Natural killer cell treated with Interleukin-12 subunit alpha and Interleukin-12 subunit beta and Interleukin-15 and Interleukin-18, amount 100 ng/mL, for 72 hours (primary cell): ENCODE measurements around the gene DEFB129. TPM values are rescaled to one million over a fixed set of nuclear protein-coding genes. Genes with fewer than 3 reads are reported as not detected.

ENCODE experiments used
- total RNA-seq, 2 donors: library from RNA; stranded (reverse); gene quantifications; one replicate each; pipeline ENCODE4 v1.2.3, GENCODE V29; 2022

The DEFB129 gene
- total RNA-seq, 2 donors from 2014 or later = not detected

Other genes with a start within 250 kb of the DEFB129 start
- not detected for gene DEFB125, start 139.6 kb upstream of the DEFB129 start, total RNA-seq
- gene DEFB126, start 84.7 kb upstream of the DEFB129 start, total RNA-seq = not detected
- not detected for gene DEFB127, start 69.8 kb upstream of the DEFB129 start, total RNA-seq
- gene DEFB128, start 37.5 kb upstream of the DEFB129 start, total RNA-seq = not detected
- gene DEFB132, start 30.5 kb downstream of the DEFB129 start, total RNA-seq = not detected
- gene C20orf96, start 63.5 kb downstream of the DEFB129 start, total RNA-seq = 1 to 10 TPM; 2.0 to 6.2 TPM
- 10 to 100 TPM; 18.7 to 20.6 TPM for gene ZCCHC3, start 70.3 kb downstream of the DEFB129 start, total RNA-seq
- gene SOX12, start 98.3 kb downstream of the DEFB129 start, total RNA-seq = 1 to 10 TPM in 1 of 2 donors, under 1 TPM in 1; 0.36 to 1.5 TPM
- gene NRSN2, start 119.9 kb downstream of the DEFB129 start, total RNA-seq = 1 to 10 TPM; 3.6 to 5.5 TPM
- gene TRIB3, start 153.5 kb downstream of the DEFB129 start, total RNA-seq = 10 to 100 TPM; 18.0 to 21.6 TPM
- gene RBCK1, start 181.0 kb downstream of the DEFB129 start, total RNA-seq = 100 to 1,000 TPM; 157 to 159 TPM
- 10 to 100 TPM; 46.4 to 56.8 TPM for gene TBC1D20, start 235.3 kb downstream of the DEFB129 start, total RNA-seq